ENCODE results near the gene MGAT5.

- TF ChIP-seq POLR2AphosphoS5 (IDR thresholded peaks at IDR 0.05): no peak
- no peak for TF ChIP-seq POLR2A (IDR thresholded peaks at IDR 0.05)
- TF ChIP-seq CTCF (IDR thresholded peaks at IDR 0.05): no peak
- TF ChIP-seq EP300 (IDR thresholded peaks at IDR 0.05): no peak
These were observed 3.6 kb downstream of the MGAT5 start for GRCh38 chr2:134257509-134257908.
